Vagina (tissue), 2 donors: ENCODE results near the gene UTS2R.

Source experiments
- POLR2A ChIP-seq, 2 donors: fragments of 450-650 bp; IDR thresholded peaks; one replicate each; pipeline ENCODE4 v1.6.1; 2017; ENCODE audit warnings: antibody characterized with exemption in 2 of 2, mild to moderate bottlenecking in 2 of 2, moderate library complexity in 2 of 2
- POLR2AphosphoS5 ChIP-seq, 2 donors: sonication (generic); formaldehyde crosslinking; IDR thresholded peaks; one replicate each; pipeline ENCODE4 v1.9.0; 2017; ENCODE audit warnings: antibody characterized with exemption in 2 of 2, mild to moderate bottlenecking in 2 of 2, low read depth in 1 of 2; ENCODE audit not compliant: insufficient read depth in 1 of 2
- TF ChIP-seq, protein P1 (sequence below), 3 experiments: fragments of 450-650 bp in 2 of 3; fragments of 200-600 bp in 1 of 3; sonication (generic) in 1 of 3; IDR thresholded peaks; one replicate each; pipeline ENCODE4 v1.5.1; 2017 to 2019; ENCODE audit warnings: antibody characterized with exemption in 3 of 3, mild to moderate bottlenecking in 2 of 3, moderate library complexity in 2 of 3

DNA sequence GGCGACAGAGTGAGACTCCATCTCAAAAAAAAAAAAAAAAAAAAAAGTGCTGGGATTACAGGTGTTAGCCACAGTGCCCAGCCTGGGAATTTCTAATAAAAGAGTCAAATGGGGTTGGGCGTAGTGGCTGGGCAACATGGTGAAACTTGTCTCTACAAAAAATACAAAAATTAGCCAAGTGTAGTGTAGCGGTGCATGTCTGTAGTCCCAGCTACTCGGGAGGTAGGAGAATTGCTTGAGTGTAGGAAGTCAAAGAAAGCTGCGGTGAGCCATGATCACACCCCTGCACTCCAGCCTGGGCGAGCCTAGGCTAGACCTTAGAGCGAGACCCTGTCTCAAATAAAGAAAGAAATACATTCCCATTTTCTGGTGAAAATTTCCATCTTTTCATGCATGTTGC lies 2.4 kb upstream of the UTS2R start:
- TF ChIP-seq, protein P1, sequence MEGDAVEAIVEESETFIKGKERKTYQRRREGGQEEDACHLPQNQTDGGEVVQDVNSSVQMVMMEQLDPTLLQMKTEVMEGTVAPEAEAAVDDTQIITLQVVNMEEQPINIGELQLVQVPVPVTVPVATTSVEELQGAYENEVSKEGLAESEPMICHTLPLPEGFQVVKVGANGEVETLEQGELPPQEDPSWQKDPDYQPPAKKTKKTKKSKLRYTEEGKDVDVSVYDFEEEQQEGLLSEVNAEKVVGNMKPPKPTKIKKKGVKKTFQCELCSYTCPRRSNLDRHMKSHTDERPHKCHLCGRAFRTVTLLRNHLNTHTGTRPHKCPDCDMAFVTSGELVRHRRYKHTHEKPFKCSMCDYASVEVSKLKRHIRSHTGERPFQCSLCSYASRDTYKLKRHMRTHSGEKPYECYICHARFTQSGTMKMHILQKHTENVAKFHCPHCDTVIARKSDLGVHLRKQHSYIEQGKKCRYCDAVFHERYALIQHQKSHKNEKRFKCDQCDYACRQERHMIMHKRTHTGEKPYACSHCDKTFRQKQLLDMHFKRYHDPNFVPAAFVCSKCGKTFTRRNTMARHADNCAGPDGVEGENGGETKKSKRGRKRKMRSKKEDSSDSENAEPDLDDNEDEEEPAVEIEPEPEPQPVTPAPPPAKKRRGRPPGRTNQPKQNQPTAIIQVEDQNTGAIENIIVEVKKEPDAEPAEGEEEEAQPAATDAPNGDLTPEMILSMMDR (IDR thresholded peaks at IDR 0.05): no peak
- TF ChIP-seq POLR2AphosphoS5 (IDR thresholded peaks at IDR 0.05; ENCODE audit: insufficient read depth in 1 of 2, low read depth in 1 of 2): no peak
- TF ChIP-seq POLR2A (IDR thresholded peaks at IDR 0.05): no peak
